GM12892 (cell line): Measurements from ENCODE around the gene FCMR.

Experiments
- DNase-seq: peaks from one replicate; pipeline ENCODE4 v3.0.0; 2011; ENCODE audit not compliant: insufficient read length
- FAIRE-seq: peaks from 2 replicates; lab custom pipeline; 2011; peaks lifted over from hg19 to GRCh38; lab: Jason Lieb, UNC
- POLR2A ChIP-seq: IDR thresholded peaks from 2 replicates; pipeline ENCODE4 v1.6.1; 2011; ENCODE audit warnings: low read depth, low read length, control low read depth
- POLR2AphosphoS5 ChIP-seq: IDR thresholded peaks from 2 replicates; pipeline ENCODE4 v1.6.1; 2011; ENCODE audit warnings: low read depth, low read length, control low read depth
- TAF1 ChIP-seq: IDR thresholded peaks from 2 replicates; pipeline ENCODE4 v1.6.1; 2011; ENCODE audit warnings: low read depth, mild to moderate bottlenecking, control low read depth, low read length, borderline replicate concordance

Gene FCMR

DNA sequence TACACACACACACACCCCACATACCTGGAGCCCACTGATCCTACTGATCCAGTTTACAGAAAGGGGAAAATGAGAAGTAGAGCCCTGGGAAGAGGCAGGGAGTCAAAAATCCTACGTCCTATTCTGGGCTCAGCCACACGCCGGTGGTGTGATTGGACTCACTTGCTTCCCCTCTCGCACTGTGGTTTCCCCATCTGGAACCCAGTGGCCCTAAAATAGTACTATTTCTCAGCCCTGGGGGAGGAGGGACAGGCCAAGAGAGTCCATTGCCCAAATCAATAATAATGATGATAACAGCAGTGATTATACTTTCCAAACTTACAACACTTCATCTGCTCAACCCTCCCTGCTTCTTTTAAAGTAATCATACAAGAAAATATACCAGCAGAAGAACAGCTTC, 27.5 kb upstream of the FCMR start:
- TF ChIP-seq POLR2A: no peak
- no peak for TF ChIP-seq POLR2AphosphoS5
- TF ChIP-seq TAF1: no peak
- FAIRE-seq (no peak), DNase-seq (no peak)

DNA sequence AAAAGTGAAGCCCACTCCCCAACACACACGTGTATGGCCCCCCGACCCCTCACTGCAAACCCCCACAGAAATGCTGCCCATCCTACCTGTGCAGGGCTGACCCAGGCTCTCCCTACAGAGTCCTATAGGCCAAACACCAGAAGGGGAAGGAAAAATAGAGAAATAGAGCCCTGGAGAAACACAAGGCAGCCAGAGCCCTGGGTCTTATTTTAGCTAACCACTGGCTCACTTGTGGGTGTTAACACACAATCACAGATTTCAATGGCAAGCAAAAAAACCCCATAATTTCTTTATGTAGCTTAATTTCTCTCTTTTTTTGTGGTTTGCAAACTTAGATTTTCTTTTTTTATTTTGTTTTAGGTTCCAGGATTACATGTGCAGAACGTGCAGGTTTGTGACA, 25.5 kb upstream of the FCMR start:
- DNase-seq: no peak
- TF ChIP-seq POLR2A: no peak
- no peak for TF ChIP-seq POLR2AphosphoS5
- no peak for TF ChIP-seq TAF1
- FAIRE-seq: no peak

DNA sequence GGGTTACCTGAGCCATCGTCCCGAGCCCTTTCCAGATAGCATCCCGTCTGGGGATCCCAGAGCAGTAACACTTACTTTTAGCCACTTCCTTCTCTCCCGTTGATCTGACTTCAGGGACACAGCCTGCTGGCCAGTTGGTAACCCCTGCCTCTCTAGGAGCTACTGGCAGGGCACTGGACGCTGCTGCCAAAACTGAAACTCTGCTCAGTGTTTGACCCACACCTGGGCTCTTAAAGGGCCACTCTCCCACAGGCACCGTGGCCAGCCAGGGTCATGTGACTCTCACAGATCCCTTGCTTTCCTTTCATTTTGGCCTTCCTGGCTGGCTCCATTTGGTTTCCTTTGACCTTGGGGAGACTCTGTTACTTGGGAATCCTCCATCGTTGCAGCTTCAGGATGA, 24.5 kb upstream of the FCMR start, which contains the start of gene PIGR:
Gene PIGR, minus strand, starts transcription at position 206 of the 400 bp plus-strand sequence. CDS start 5,935 bp downstream, outside the sequence.
- FAIRE-seq (no peak), DNase-seq (no peak)
- TF ChIP-seq POLR2AphosphoS5 (no peak), TAF1 (no peak), POLR2A (no peak)

DNA sequence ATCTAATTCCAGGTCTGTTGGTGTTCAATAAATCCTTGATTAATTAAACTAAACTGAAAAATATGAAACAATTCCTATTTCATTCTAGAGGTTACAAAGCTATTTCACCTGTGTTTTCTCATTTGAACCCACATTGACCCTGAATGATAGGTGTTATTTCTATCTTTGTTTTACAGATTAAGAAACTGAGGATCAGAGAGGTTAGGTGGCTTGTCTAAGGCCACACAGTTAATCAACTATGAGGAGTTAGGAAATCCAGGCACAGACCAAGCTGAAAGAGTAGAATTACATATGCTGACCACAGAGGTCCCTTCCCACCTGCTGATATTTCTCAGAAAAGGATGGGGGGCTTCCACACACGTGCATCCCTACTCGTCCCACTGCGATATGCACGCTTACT, 24.0 kb upstream of the FCMR start:
- TF ChIP-seq POLR2AphosphoS5 (no peak), TAF1 (no peak), POLR2A (no peak)
- FAIRE-seq (no peak), DNase-seq (no peak)

DNA sequence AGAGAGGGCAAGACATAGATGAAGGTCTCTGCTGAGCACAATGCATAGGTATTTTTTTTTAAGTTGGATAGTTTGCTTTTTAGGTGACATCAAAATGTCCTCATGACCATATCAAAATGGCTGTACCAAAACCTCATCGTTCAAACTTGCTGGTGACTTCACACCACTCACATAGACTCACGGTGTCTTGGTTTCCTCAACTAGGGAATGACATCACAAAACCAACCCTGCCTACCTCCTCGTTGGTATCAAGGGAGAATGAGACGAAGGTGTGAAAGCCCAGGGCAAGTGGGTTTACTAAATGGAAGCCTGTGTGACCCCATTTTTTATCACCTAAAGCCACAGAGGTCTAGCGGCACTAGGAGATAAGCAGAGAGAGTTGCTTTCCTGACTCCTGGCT, 23.0 kb upstream of the FCMR start:
- TF ChIP-seq POLR2AphosphoS5: no peak
- TF ChIP-seq TAF1: no peak
- TF ChIP-seq POLR2A: no peak
- DNase-seq (no peak), FAIRE-seq (no peak)

DNA sequence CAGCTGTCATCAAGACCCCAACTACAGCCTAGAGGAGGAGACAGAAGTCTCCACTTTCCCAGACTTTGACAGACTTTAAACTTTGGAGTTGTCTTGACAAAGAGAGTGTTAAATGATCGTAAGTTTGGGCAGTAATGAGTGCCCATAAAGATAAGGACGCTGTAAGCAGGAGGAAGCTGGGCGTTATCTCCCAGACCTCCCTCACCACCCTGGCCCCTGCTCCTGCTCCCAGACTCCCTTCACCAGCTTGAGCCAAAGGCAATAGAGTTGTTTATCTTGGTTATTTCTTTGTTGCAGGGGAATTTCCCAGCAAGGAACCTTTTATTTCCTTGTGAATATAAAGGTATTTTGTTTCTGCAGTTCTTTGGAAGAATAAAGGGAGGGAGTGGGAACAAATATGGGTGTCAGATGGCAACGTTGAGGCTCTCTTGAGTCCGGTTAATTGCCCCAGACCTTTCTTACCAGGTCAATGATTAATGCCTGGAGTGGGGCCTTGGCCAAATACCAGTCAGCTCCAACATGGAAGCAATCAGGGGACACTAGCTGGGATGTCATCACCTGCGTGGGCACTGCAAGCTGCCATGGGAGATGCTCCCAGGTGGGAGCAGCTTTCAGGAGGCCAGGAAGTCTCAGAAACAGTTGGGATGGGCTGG, 20.2 kb upstream of the FCMR start:
- TF ChIP-seq POLR2AphosphoS5: no peak
- no peak for TF ChIP-seq POLR2A
- TF ChIP-seq TAF1: no peak
- FAIRE-seq (no peak), DNase-seq (no peak)

DNA sequence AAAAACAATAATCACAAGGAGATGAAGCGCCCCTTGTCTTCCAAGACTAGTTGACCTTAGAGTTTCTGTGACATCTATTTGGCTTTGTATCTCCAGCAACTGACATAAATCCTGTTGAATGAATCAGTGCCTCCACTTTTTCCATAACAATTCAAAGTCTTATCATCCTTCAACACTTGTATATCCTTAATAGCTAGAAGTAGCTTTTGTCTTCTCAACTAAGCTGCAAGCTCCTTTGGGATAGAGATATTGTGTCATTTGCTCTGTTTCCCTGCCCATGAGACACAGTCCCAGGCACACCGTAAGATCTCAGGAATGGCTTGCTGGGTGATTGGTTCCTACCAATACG, 18.8 kb upstream of the FCMR start:
- no peak for FAIRE-seq
- TF ChIP-seq TAF1: no peak
- no peak for TF ChIP-seq POLR2AphosphoS5
- no peak for TF ChIP-seq POLR2A

DNA sequence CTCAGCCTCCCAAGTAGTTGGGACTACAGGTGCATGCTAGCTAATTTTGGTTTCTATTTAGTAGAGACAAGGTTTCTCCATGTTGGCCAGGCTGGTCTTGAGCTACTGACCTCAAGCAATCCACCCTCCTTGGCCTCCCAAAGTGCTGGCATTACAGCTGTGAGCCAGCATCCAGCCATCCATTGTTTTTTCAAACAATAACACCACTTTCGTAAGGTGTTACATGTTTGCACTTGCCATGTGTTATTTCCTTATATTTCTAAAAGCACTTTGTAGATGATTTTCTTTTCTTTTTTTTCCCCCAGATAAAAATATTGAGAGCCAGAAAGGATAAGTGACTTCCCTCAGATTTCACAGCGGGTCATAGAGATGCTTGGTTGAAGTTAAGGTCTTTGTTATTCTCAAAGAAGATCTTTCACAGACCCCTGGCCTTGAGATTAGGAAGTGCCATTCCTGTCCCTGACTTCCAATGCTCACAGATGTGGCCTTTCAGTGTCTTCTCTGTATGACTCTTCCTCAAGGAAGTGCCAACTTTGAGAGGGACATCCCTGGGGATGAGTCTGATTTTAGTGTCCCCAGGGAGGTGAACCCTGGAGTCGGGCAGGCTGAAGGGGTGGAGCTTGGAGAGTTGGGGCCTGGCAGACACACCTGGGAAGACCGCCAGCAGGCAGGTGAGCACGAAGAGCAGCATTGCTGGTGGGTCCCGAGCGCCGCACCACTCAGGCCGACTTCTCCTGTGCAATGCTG, 18.3 kb upstream of the FCMR start:
- FAIRE-seq: no peak
- DNase-seq: no peak
- TF ChIP-seq POLR2A (no peak), POLR2AphosphoS5 (no peak), TAF1 (no peak)

More for the DNA sequence above, 18.8 kb upstream of the FCMR start:
- no peak for DNase-seq

DNA sequence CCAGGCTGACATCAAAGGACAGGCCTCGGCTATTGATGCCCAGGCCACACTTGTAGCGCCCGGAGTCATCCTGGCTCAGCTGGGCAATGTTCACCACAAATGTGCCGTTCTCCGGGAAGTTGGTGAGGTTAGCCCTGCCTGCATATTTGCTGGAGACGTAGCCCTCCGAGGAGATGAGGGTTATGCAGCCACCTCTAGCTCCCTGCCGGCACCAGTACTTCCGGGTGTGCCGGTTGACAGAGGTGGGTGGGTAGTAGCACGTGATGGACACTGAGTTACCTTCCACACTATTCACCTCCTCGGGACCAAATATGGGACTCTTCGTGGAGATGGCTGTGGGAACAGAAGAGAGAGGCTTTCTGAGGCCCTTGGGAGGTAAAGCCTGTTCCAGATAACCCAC, 17.4 kb upstream of the FCMR start:
- DNase-seq (no peak), FAIRE-seq (no peak)
- no peak for TF ChIP-seq TAF1
- no peak for TF ChIP-seq POLR2A
- TF ChIP-seq POLR2AphosphoS5: no peak

DNA sequence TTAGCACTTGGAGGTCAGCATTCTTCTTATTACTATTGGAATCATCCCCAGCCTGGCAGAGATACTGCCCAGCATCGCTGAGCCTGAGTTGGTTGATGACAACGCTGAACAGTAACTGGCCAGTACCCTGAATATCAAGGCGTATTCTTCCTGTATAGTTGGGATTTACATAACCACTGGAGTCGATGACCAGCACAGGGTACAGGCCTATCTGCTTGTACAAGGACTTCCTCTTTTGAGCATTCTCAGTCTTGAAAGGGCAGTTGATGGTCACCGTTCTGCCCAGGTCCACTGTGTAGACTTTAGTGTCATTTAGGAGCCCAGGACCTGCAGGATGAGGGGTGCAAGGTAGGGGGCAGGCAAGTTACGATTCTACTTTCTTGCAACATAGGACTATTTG, 15.7 kb upstream of the FCMR start:
- TF ChIP-seq POLR2A: no peak
- TF ChIP-seq POLR2AphosphoS5: no peak
- no peak for TF ChIP-seq TAF1
- no peak for FAIRE-seq

DNA sequence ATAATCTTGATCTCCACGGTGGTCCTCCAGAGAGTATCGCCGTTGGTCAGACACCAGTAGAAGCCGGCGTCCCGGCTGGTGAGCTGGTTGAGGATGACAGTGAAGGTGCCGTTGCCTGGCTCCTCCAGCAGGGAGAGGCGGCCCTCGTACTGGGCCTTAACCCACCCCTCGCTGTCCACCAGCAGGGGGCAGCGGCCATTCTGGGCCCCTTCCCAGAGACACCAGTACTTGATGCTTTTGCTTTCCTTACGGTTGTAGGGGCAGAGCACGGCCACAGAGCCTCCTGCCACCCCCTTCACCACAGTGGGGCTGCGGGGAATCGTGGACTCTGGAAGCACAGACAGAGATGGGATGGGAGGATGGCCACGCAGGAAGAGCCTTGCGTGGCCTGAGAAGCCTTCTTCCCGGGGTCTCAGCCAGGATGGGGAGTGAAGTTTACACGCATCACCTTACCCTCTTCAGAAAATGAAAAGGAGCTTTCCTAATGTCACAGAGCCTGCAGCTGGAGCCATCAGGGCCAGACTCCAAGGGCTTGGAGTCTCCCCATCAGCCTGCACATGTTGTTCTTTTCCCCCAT, 13.8 kb upstream of the FCMR start:
- TF ChIP-seq POLR2A (no peak), TAF1 (no peak), POLR2AphosphoS5 (no peak)
- DNase-seq (no peak), FAIRE-seq (no peak)

More for the DNA sequence above, 15.7 kb upstream of the FCMR start:
- DNase-seq: no peak
